ENCODE results near the gene UIMC1.
"Not testable (repeated sequence)": the region's sequence is repeated elsewhere in the genome, so short reads cannot be mapped to it uniquely, and the experiment has no call there.

The UIMC1 gene

DNA sequence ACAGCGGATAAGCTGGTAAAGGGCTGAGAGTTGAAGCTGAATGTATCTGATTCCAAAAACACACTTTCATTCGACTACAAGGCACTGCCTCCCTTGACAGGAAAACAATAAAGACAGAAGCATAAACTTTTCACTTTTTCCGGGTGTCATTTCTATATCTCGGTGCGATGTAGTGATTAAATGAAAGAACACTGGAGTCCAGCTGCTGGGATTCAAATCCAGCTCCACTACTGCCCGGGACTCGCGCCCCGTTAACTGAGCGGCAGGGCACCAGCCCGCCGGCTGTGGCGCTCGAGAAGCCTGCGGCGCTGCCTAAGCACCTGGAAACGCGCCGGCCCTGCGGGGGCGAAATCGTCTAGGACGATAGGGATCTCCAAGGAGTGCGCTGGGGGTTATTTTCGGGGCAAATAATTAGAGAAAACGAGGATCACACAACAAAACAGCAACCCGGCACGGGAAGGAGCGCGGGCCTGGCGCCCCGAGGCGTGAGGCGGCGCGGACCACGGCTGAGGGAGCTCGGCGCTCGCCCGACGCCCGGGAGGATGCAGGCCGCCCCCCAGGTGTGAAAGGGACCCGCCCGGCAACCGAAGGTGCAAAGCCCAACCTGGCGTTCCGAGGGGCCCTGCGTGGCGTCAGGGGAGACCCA is 837 bp downstream of the UIMC1 start:
- DNase-seq (ENCODE audit: low spot score): peak; percentile 88

DNA sequence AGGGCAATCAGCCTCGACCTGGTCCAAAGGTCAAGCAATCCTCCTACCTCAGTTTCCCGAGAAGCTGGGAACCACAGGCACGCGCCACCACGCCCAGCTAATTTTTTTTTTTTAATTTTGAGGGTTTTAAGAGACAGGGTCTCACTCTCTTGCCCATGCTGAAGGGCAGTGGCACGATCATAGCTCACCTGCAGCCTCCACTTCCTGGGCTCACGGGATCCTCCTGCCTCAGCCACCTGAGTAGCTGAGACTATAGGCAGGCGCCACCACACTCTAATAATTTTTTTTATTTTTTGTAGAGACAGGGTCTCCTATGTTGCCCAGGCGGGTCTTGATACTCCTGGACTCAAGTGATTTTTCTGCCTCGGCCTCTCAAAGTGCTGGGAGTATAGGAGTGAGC is 1.6 kb downstream of the UIMC1 start:
- DNase-seq (ENCODE audit: low spot score): no peak

- no peak for DNase-seq (ENCODE audit: low spot score)
These were observed 2.9 kb downstream of the UIMC1 start for GRCh38 chr5:177003649-177004048.

GRCh38 chr5:176999526-176999925 is 7.1 kb downstream of the UIMC1 start:
- not testable (repeated sequence) for DNase-seq (ENCODE audit: low spot score)

DNA sequence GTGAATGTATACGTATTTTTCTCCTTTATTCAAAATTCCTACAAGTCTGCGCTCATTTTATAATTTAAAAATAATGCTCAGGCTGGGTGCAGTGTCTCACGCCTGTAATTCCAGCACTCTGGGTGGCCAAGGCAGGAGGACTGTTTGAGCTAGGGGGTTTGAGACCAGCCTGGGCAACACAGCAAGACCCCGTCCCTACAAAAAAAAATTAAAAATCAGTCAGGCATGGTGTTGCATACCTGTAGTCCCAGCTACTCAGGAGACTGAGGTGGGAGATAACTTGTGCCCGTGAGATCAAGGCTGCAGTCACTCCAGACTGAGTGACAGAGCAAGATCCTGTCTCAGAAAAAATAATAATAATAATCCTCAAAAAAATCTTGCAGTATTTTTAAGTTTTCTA is 7.8 kb downstream of the UIMC1 start:
- no peak for DNase-seq (ENCODE audit: low spot score)

DNA sequence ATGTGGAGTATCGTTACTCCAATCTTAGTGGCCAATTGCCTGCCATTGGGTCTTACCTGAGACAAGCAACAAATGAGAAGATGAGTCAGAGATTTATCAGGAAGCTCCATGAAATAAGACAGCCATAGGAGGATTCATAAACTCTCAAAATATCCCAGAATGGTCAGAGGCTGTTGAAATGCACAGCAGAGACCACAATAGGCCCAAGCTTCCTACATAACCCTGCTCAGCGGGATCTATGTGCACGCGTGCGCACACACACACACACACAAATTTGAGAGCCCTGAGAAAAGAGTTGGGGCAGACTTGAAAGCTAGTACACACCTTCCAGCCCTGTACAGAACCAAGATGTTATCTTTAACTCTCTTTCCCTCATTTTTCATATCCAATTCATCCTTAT is 9.8 kb downstream of the UIMC1 start:
- no peak for DNase-seq (ENCODE audit: low spot score)

- peak; percentile 44 for DNase-seq (ENCODE audit: low spot score)
These were observed 10.4 kb downstream of the UIMC1 start for GRCh38 chr5:176995896-176996767.

DNA sequence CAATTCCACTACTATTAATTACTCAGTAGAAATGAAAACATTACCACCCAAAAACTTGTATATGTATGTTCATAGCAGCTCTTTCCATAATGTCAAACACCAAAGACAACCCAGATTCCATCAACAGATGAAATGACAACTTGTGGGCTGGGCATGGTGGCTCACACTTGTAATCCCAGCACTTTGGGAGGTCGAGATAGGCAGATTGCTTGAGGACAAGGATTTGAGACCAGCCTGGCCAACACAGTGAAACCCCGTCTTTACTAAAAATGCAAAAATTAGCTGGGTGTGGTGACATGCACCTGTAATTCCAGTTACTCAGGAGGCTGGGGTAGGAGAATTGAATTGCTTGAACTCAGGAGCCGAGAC is 11.5 kb downstream of the UIMC1 start:
- DNase-seq (ENCODE audit: low spot score): no peak

GRCh38 chr5:176994460-176995121 is 12.0 kb downstream of the UIMC1 start:
- peak; percentile 13 for DNase-seq (ENCODE audit: low spot score)

- DNase-seq (ENCODE audit: low spot score): not testable (repeated sequence)
These were observed 13.5 kb downstream of the UIMC1 start for GRCh38 chr5:176993081-176993480.

DNA sequence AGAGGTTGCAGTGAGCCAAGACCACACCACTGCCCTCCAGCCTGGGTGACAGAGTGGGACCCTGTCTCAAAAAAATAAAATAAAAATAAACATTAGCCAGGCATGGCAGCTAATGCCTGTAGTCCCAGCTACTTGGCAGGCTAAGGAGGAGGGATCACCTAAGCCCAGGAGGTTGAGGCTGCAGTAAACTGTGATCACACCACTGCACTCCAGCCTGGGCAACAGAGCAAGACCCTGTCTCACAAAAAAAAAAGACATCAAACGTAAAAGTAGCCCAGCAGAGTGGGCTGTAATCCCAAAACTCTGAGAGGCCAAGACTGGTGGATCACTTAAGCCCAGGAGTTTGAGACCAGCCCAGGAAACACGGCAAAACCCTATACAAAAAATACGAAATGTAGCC is 19.0 kb downstream of the UIMC1 start:
- DNase-seq (ENCODE audit: low spot score): no peak

GRCh38 chr5:176986280-176986679 is 20.3 kb downstream of the UIMC1 start:
- DNase-seq (ENCODE audit: low spot score): no peak

GRCh38 chr5:176985516-176985915 is 21.1 kb downstream of the UIMC1 start:
- no peak for DNase-seq (ENCODE audit: low spot score)

DNA sequence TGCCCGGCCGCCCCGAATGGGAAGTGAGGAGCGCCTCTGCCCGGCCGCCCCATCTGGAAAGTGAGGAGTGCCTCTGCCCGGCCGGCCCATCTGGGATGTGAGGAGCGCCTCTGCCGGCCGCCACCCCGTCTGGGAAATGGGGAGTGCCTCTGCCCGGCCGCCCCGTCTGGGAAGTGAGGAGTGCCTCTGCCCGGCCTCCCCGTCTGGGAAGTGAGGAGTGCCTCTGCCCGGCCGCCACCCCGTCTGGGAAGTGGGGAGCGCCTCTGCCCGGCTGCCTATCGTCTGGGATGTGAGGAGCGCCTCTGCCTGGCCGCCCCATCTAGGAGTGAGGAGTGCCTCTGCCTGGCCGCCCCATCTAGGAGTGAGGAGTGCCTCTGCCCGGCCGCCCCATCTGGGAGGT is 22.4 kb downstream of the UIMC1 start:
- DNase-seq (ENCODE audit: low spot score): not testable (repeated sequence)

GRCh38 chr5:176983593-176983992 is 23.0 kb downstream of the UIMC1 start:
- not testable (repeated sequence) for DNase-seq (ENCODE audit: low spot score)

DNA sequence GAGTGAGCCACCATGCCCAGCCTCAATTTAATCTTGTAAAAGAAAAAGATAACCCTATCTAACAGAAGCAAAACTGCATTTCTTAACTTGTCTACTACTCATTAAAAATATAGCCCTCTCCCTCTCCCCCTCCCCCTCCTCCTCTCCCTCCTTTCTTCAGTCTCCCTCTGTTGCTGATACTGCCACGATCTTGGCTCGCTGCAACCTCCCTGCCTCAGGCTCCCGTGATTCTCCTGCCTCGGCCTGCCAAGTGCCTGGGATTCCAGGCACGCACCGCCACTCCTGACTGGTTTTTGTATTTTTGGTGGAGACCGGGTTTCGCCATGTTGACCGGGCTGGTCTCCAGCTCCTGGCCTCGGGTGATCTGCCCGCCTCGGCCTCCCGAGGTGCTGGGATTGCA is 23.5 kb downstream of the UIMC1 start:
- not testable (repeated sequence) for DNase-seq (ENCODE audit: low spot score)

DNA sequence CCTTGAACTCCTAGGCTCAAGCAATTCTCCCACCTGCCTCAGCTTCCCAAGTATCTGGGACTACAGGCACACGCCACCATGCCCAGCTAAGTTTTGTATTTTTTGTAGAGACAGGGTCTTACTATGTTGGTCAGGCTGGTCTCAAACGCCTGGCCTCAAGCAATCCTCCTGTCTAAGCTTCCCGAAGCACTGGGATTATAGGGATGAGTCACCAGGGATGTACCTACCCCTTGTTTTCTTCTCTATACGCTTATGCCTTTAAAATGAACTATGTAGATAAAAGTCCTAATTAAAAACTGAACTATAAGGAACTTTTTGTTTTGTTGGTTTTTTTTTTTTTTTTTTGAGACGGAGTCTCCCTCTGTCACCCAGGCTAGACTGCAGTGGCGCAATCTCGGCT is 25.8 kb downstream of the UIMC1 start:
- no peak for DNase-seq (ENCODE audit: low spot score)

GRCh38 chr5:176979669-176980068 is 26.9 kb downstream of the UIMC1 start:
- no peak for DNase-seq (ENCODE audit: low spot score)

- no peak for DNase-seq (ENCODE audit: low spot score)
These were observed 40.9 kb downstream of the UIMC1 start for GRCh38 chr5:176965633-176966032.

GRCh38 chr5:176959051-176959450 is 47.5 kb downstream of the UIMC1 start:
- DNase-seq (ENCODE audit: low spot score): peak; percentile 39

DNA sequence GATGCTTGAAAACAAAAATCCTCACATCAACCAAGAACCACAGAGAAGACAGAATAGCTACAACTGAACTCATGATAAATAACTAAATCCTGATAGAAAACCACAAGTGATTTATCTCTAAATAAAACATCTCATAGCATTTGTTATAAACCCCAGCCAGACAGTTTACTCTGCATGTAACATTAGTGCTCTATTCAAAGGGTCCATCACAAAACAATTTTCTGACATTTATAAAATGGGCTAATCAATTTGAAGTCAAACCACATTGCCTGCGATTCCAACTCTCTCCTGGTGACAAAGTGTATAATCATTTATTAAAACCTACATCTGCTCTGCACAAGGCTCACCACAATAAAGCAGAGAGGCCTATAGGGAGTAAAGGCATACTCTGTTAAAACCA is 49.8 kb downstream of the UIMC1 start:
- DNase-seq (ENCODE audit: low spot score): no peak

DNA sequence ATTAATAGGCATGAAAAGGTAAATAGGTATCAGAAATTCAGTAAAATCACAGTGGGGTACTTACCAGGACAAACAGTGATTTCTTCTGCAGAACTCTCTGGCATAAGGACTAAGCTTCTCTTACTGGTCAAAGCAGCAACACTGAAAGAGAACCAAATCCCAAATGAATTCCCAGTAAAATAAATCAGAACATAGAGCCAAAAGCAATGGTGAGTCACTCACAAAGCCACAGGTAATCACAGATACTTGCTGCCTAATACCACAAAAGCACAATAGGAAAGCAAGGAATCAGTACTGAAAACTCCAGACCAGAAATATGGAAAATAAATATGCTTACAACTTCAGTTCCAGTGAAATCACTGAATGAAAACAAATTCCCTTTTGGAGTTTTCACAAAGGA is 50.7 kb downstream of the UIMC1 start:
- peak; percentile 8 for DNase-seq (ENCODE audit: low spot score)

GRCh38 chr5:176954050-176954449 is 52.5 kb downstream of the UIMC1 start:
- DNase-seq (ENCODE audit: low spot score): no peak

Data from GM03348 (cell line).